ENCODE data around the gene PDE1A. TPM values are rescaled to one million over a fixed set of nuclear protein-coding genes. Genes with fewer than 3 reads are reported as not detected.

PDE1A gene
- polyA plus RNA-seq, 1 experiment, result 1.0 TPM

DNA sequence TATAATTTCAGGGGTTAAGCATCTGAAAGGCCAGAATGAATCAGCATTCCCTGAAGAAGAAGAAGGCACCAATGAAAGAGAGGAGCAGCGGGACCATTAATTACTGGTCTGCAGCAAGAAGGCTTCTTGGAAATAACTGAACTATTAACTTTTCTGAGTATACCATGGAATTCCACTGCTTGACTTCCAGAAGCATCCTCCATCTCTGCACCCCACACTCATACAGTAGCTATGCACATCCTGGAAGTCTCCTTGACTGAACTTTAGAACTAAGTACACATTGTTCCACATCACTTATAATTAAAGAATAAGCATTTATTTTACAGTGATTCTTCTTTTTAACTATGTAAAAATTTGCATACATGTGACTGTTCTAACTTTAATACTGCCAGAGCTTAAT, 309.6 kb downstream of the PDE1A start:
- TF ChIP-seq CTCF (IDR thresholded peaks at IDR 0.05; ENCODE audit: insufficient read depth, low read depth, low read length), result no peak
- H3K27me3 ChIP-seq (ENCODE audit: control insufficient read depth, insufficient read depth, low read length), result 0 out of 2 replicates have a peak, but pooled peaks cover 1% of the 10 kb centered on the region
- H3K36me3 ChIP-seq (ENCODE audit: control insufficient read depth, insufficient read depth, low read length), result no peaks in the 10 kb centered on the region
- DNase-seq (ENCODE audit: low read depth), result no peak
- POLR2A ChIA-PET, result no interaction called here
- no peak overlapping the region for H3K4me3 ChIP-seq (ENCODE audit: low read depth, low read length)
- CTCF ChIA-PET, result no interaction called here

DNA sequence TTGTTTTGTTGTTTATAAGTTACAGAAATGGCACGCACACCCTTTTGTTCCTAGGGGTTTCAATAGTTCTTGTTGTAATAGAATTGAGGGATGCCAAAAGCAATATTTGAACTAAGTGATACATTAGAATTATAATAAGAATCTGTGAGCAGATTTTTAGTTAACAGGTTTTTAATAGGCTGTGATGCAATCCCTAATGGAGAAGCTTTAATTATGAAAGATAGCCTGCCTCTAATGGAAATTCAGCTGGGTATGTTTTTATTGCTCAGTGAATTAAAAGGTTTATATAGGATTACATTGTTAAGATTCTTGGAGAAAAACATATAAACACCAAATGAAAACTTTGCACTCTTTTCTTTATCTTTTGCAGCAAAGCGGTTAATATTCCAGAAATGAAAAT, 310.1 kb downstream of the PDE1A start:
- no peak for DNase-seq (ENCODE audit: low read depth)
- ChIA-PET POLR2A (no interaction called here), CTCF (no interaction called here)
- H3K4me3 ChIP-seq (ENCODE audit: low read depth, low read length), result no peak overlapping the region
- TF ChIP-seq CTCF (IDR thresholded peaks at IDR 0.05; ENCODE audit: insufficient read depth, low read depth, low read length), result no peak
- H3K36me3 ChIP-seq (ENCODE audit: control insufficient read depth, insufficient read depth, low read length), result no peaks in the 10 kb centered on the region
- H3K27me3 ChIP-seq (ENCODE audit: control insufficient read depth, insufficient read depth, low read length), result 0 out of 2 replicates have a peak, but pooled peaks cover 1% of the 10 kb centered on the region

DNA sequence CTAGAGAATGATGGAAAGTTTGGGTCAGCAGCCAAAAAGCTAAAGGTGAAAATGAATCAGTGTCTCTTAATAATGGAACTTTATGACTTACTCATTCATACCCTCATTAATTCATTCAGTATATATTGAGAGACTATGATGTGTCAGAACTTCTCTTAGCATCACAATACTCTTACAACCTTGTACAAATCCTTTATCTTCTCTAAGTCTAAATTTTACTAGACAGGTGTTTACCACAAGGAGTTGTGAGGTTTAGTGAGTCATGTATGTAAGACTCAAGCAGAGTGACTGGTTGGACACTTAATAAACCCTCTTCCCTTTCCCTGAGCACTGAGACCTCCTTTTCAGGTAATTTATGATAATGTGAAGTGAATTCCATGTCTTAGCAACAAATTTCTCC, 311.6 kb downstream of the PDE1A start:
- Histone ChIP-seq H3K4me3 (ENCODE audit: low read depth, low read length) (no peak overlapping the region), H3K27me3 (ENCODE audit: control insufficient read depth, insufficient read depth, low read length) (0 out of 2 replicates have a peak, but pooled peaks cover 1% of the 10 kb centered on the region), H3K36me3 (ENCODE audit: control insufficient read depth, insufficient read depth, low read length) (no peaks in the 10 kb centered on the region)
- CTCF ChIA-PET, result no interaction called here
- no peak for TF ChIP-seq CTCF (IDR thresholded peaks at IDR 0.05; ENCODE audit: insufficient read depth, low read depth, low read length)
- no peak for DNase-seq (ENCODE audit: low read depth)
- POLR2A ChIA-PET, result no interaction called here

- ChIA-PET CTCF (interaction anchor here (0.6 to 1.2 kb wide), 3 partner anchors 11 to 36 kb away, joined by 3 to 6 read pairs (median 4); no protein-coding TSS in a partner anchor), POLR2A (no interaction called here)
- no peak for TF ChIP-seq CTCF (IDR thresholded peaks at IDR 0.05; ENCODE audit: insufficient read depth, low read depth, low read length)
- H3K36me3 ChIP-seq (ENCODE audit: control insufficient read depth, insufficient read depth, low read length), result no peaks in the 10 kb centered on the region
- H3K27me3 ChIP-seq (ENCODE audit: control insufficient read depth, insufficient read depth, low read length), result 0 out of 2 replicates have a peak, but pooled peaks cover 1% of the 10 kb centered on the region
- DNase-seq (ENCODE audit: low read depth), result no peak
- no peak overlapping the region for H3K4me3 ChIP-seq (ENCODE audit: low read depth, low read length)
Observed at GRCh38 chr2:182113334-182113733, 313.5 kb downstream of the PDE1A start.

- Histone ChIP-seq H3K36me3 (ENCODE audit: control insufficient read depth, insufficient read depth, low read length) (no peaks in the 10 kb centered on the region), H3K4me3 (ENCODE audit: low read depth, low read length) (no peak overlapping the region), H3K27me3 (ENCODE audit: control insufficient read depth, insufficient read depth, low read length) (0 out of 2 replicates have a peak, but pooled peaks cover 1% of the 10 kb centered on the region)
- no peak for DNase-seq (ENCODE audit: low read depth)
- ChIA-PET CTCF (no interaction called here), POLR2A (no interaction called here)
- no peak for TF ChIP-seq CTCF (IDR thresholded peaks at IDR 0.05; ENCODE audit: insufficient read depth, low read depth, low read length)
Observed at GRCh38 chr2:182110347-182110746, 316.5 kb downstream of the PDE1A start.
